OCI-LY3 (cell line): Measurements from ENCODE around the gene RNF168.
A peak's percentile ranks its signal among the peaks of the same experiment; 100 is the strongest.
"Not testable (repeated sequence)": the region's sequence is repeated elsewhere in the genome, so short reads cannot be mapped to it uniquely, and the experiment has no call there.

Experiments used
- H2AFZ ChIP-seq: fragments of 200-600, 300-600 bp; shearing (Covaris generic); 2 replicates; pipeline ENCODE4 v1.6.0; 2014; ENCODE audit warnings: antibody characterized with exemption, low read depth, low read length
- H3K27ac ChIP-seq: fragments of 200-600, 300-600 bp; sonication (generic); 2 replicates; pipeline ENCODE4 v1.5.1; 2014; ENCODE audit warnings: mild to moderate bottlenecking, low read length, moderate library complexity, mixed read lengths
- H3K27me3 ChIP-seq: fragments of 200-600, 300-600 bp; sonication (generic); 2 replicates; pipeline ENCODE4 v1.6.1; 2014; ENCODE audit warnings: low read depth, low read length, mixed read lengths
- H3K36me3 ChIP-seq: fragments of 200-600, 300-600 bp; sonication (generic); replicated peaks from 2 replicates; pipeline ENCODE3; 2014; ENCODE audit warnings: low read depth, low read length, mixed read lengths
- H3K4me1 ChIP-seq: fragments of 300-600, 200-600 bp; sonication (generic); 2 replicates; pipeline ENCODE4 v1.6.1; 2014; ENCODE audit warnings: low read length, mixed read lengths
- H3K4me2 ChIP-seq: fragments of 200-600, 300-600 bp; sonication (generic); 2 replicates; pipeline ENCODE4 v1.6.1; 2014; ENCODE audit warnings: low read length, mixed read lengths
- H3K4me3 ChIP-seq: fragments of 300-600, 200-600 bp; sonication (generic); 2 replicates; pipeline ENCODE4 v1.5.1; 2014; ENCODE audit warnings: antibody characterized with exemption, mild to moderate bottlenecking, low read length, moderate library complexity
- H3K79me2 ChIP-seq: fragments of 300-600, 200-600 bp; shearing (Covaris generic); 2 replicates; pipeline ENCODE4 v1.6.1; 2014; ENCODE audit warnings: mild to moderate bottlenecking, low read length, mixed read lengths
- H3K9ac ChIP-seq: fragments of 300-600, 200-600 bp; shearing (Covaris generic); 2 replicates; pipeline ENCODE4 v1.6.0; 2014; ENCODE audit warnings: mild to moderate bottlenecking, low read length, moderate library complexity
- H3K9me3 ChIP-seq: fragments of 200-600, 300-600 bp; shearing (Covaris generic); 2 replicates; pipeline ENCODE4 v1.6.1; 2014; ENCODE audit warnings: low read length, mixed read lengths; ENCODE audit not compliant: insufficient read depth
- H4K20me1 ChIP-seq: fragments of 200-600, 300-600 bp; sonication (generic); 2 replicates; pipeline ENCODE4 v1.6.1; 2016; ENCODE audit warnings: low read length, mixed read lengths; ENCODE audit not compliant: insufficient read depth
- CTCF ChIP-seq: fragments of 200-600, 300-600 bp; sonication (generic); IDR thresholded peaks from 2 replicates; pipeline ENCODE4 v1.5.1; 2014; ENCODE audit warnings: antibody characterized with exemption, low read length, low read depth
- EZH2phosphoT487 ChIP-seq: fragments of 200-600 bp; shearing (Covaris generic); IDR thresholded peaks from 2 replicates; pipeline ENCODE4 v1.6.1; 2018; ENCODE audit warnings: antibody characterized with exemption, mixed run types, low read depth

The RNF168 gene

GRCh38 chr3:196524527-196524926 lies 21.0 kb upstream of the RNF168 start:
- Histone ChIP-seq H3K9me3 (no peaks in the 10 kb centered on the region), H3K9ac (no peak overlapping the region), H4K20me1 (no peaks in the 10 kb centered on the region), H3K4me1 (peaks cover 13% of the 10 kb centered on the region), H3K4me2 (no peak overlapping the region), H2AFZ (no peak overlapping the region), H3K27me3 (no peaks in the 10 kb centered on the region; the same call in 1 of the 2 replicates), H3K36me3 (no peaks in the 10 kb centered on the region), H3K79me2 (no peaks in the 10 kb centered on the region), H3K4me3 (no peak overlapping the region), H3K27ac (no peak overlapping the region)
- TF ChIP-seq CTCF: peak; percentile 41
- TF ChIP-seq EZH2phosphoT487: no peak

- Histone ChIP-seq H3K79me2 (no peaks in the 10 kb centered on the region), H3K27me3 (no peaks in the 10 kb centered on the region; the same call in 1 of the 2 replicates), H3K9ac (no peak overlapping the region), H2AFZ (no peak overlapping the region), H3K4me3 (no peak overlapping the region), H3K27ac (no peak overlapping the region), H3K4me2 (no peak overlapping the region), H3K36me3 (no peaks in the 10 kb centered on the region), H3K9me3 (no peaks in the 10 kb centered on the region), H4K20me1 (no peaks in the 10 kb centered on the region), H3K4me1 (peaks cover 16% of the 10 kb centered on the region)
- TF ChIP-seq CTCF (no peak), EZH2phosphoT487 (no peak)
Measured at GRCh38 chr3:196523841-196524240, 20.3 kb upstream of the RNF168 start.

- H3K27ac ChIP-seq, H2AFZ ChIP-seq, H3K79me2 ChIP-seq, H3K4me2 ChIP-seq, H3K4me3 ChIP-seq, H3K9me3 ChIP-seq, H3K9ac ChIP-seq, H3K27me3 ChIP-seq, H4K20me1 ChIP-seq, H3K36me3 ChIP-seq: not testable (repeated sequence)
- peaks cover 17% of the 10 kb centered on the region for H3K4me1 ChIP-seq
Measured at GRCh38 chr3:196521291-196521690, 17.7 kb upstream of the RNF168 start.

- Histone ChIP-seq H3K9ac (no peak overlapping the region), H3K4me1 (peaks cover 17% of the 10 kb centered on the region), H4K20me1 (no peaks in the 10 kb centered on the region), H3K4me3 (no peak overlapping the region), H3K27me3 (peaks cover 2% of the 10 kb centered on the region; the same call in 1 of the 2 replicates), H3K4me2 (peak overlapping the region; percentile 59; the same call in 1 of the 2 replicates), H3K27ac (no peak overlapping the region), H2AFZ (no peak overlapping the region), H3K79me2 (no peaks in the 10 kb centered on the region), H3K9me3 (no peaks in the 10 kb centered on the region), H3K36me3 (no peaks in the 10 kb centered on the region)
- TF ChIP-seq CTCF (no peak), EZH2phosphoT487 (no peak)
Measured at GRCh38 chr3:196519718-196520082, 16.1 kb upstream of the RNF168 start.
